Measurements from ENCODE around the gene DVL2. TPM values are rescaled to one million over a fixed set of nuclear protein-coding genes. Genes with fewer than 3 reads are reported as not detected.

The DVL2 gene
- polyA plus RNA-seq, 1 donor from 2014 or later: 41.1 TPM

DNA sequence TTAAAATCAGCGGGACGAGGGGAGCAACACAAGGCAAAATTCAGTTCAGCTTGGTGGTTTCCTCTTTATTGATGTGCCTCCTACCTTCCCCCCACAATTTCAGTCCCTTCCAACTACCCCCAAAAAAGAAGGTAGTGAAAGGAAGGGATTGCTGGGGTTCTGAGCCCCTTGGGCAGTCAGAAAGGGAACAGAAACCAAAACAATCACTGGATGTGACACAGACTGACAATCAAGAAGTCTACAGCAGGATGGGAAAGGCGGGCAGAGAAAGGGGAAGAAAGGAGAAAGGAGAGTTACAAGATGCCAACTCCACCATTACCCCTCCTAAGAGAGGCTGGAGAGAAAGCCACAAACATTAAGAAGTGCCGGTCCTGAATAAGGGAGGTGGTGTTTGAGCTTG, 6.1 kb upstream of the DVL2 start:
- no peaks in the 10 kb centered on the region for H4K20me1 ChIP-seq (ENCODE audit: insufficient read depth)
- H3K27me3 ChIP-seq (ENCODE audit: insufficient read depth, low read depth, low read length): no peaks in the 10 kb centered on the region
- peak overlapping the region; percentile 99 for H3K27ac ChIP-seq (ENCODE audit: low read length)
- no peaks in the 10 kb centered on the region for H3K36me3 ChIP-seq (ENCODE audit: insufficient read depth, low read length)
- peak overlapping the region; percentile 99 for H3K9ac ChIP-seq (ENCODE audit: low read length)
- H3K9me3 ChIP-seq (ENCODE audit: low read length): no peaks in the 10 kb centered on the region
- TF ChIP-seq EP300 (conservative IDR thresholded peaks at IDR 0.05; ENCODE audit: poor library complexity, severe bottlenecking) (no peak), SMC3 (conservative IDR thresholded peaks at IDR 0.05; ENCODE audit: poor library complexity) (no peak), EZH2 (IDR thresholded peaks at IDR 0.05; ENCODE audit: borderline replicate concordance, insufficient read depth, low read length, poor library complexity, severe bottlenecking) (no peak), TAF1 (IDR thresholded peaks at IDR 0.05; ENCODE audit: low read depth) (no peak), MXI1 (conservative IDR thresholded peaks at IDR 0.05; ENCODE audit: poor library complexity, severe bottlenecking) (no peak), RAD21 (conservative IDR thresholded peaks at IDR 0.05) (no peak), POLR2AphosphoS5 (IDR thresholded peaks at IDR 0.05) (no peak)
- TF ChIP-seq, protein P1, sequence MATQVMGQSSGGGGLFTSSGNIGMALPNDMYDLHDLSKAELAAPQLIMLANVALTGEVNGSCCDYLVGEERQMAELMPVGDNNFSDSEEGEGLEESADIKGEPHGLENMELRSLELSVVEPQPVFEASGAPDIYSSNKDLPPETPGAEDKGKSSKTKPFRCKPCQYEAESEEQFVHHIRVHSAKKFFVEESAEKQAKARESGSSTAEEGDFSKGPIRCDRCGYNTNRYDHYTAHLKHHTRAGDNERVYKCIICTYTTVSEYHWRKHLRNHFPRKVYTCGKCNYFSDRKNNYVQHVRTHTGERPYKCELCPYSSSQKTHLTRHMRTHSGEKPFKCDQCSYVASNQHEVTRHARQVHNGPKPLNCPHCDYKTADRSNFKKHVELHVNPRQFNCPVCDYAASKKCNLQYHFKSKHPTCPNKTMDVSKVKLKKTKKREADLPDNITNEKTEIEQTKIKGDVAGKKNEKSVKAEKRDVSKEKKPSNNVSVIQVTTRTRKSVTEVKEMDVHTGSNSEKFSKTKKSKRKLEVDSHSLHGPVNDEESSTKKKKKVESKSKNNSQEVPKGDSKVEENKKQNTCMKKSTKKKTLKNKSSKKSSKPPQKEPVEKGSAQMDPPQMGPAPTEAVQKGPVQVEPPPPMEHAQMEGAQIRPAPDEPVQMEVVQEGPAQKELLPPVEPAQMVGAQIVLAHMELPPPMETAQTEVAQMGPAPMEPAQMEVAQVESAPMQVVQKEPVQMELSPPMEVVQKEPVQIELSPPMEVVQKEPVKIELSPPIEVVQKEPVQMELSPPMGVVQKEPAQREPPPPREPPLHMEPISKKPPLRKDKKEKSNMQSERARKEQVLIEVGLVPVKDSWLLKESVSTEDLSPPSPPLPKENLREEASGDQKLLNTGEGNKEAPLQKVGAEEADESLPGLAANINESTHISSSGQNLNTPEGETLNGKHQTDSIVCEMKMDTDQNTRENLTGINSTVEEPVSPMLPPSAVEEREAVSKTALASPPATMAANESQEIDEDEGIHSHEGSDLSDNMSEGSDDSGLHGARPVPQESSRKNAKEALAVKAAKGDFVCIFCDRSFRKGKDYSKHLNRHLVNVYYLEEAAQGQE (IDR thresholded peaks at IDR 0.05; ENCODE audit: borderline replicate concordance): no peak
- TF ChIP-seq, protein P2, sequence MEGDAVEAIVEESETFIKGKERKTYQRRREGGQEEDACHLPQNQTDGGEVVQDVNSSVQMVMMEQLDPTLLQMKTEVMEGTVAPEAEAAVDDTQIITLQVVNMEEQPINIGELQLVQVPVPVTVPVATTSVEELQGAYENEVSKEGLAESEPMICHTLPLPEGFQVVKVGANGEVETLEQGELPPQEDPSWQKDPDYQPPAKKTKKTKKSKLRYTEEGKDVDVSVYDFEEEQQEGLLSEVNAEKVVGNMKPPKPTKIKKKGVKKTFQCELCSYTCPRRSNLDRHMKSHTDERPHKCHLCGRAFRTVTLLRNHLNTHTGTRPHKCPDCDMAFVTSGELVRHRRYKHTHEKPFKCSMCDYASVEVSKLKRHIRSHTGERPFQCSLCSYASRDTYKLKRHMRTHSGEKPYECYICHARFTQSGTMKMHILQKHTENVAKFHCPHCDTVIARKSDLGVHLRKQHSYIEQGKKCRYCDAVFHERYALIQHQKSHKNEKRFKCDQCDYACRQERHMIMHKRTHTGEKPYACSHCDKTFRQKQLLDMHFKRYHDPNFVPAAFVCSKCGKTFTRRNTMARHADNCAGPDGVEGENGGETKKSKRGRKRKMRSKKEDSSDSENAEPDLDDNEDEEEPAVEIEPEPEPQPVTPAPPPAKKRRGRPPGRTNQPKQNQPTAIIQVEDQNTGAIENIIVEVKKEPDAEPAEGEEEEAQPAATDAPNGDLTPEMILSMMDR (IDR thresholded peaks at IDR 0.05; ENCODE audit: poor library complexity, severe bottlenecking): no peak
- H3K9me2 ChIP-seq (ENCODE audit: insufficient read depth, low read length): no peaks in the 10 kb centered on the region
- H3K4me2 ChIP-seq (ENCODE audit: low read length): peak overlapping the region; percentile 99
- peak overlapping the region; percentile 75 for H3K4me3 ChIP-seq (ENCODE audit: low read length)
- H3F3A ChIP-seq (ENCODE audit: insufficient read depth, low read length, poor library complexity, severe bottlenecking): peaks cover 3% of the 10 kb centered on the region
- H2AFZ ChIP-seq (ENCODE audit: low read depth, low read length): no peak overlapping the region
- peaks cover 59% of the 10 kb centered on the region for H3K79me2 ChIP-seq (replicated peaks; ENCODE audit: insufficient read depth, low read length)

GRCh38 chr17:7239091-7240027, 5.0 kb upstream of the DVL2 start, which contains the start of gene PHF23:
Gene PHF23 (minus strand): TSS chr17:7239457. CDS start chr17:7239279, 178 bp downstream.
- Histone ChIP-seq H3K9ac (ENCODE audit: low read length) (peak within 1 kb of the TSS; percentile 99), H3K79me2 (replicated peaks; ENCODE audit: insufficient read depth, low read length) (peaks cover 68% of the 10 kb centered on the region), H3F3A (ENCODE audit: insufficient read depth, low read length, poor library complexity, severe bottlenecking) (peaks cover 3% of the 10 kb centered on the region), H3K4me2 (ENCODE audit: low read length) (peak within 1 kb of the TSS; percentile 99), H3K36me3 (ENCODE audit: insufficient read depth, low read length) (no peaks in the 10 kb centered on the region), H3K9me2 (ENCODE audit: insufficient read depth, low read length) (no peaks in the 10 kb centered on the region), H2AFZ (ENCODE audit: low read depth, low read length) (peak within 1 kb of the TSS; percentile 47), H3K4me3 (ENCODE audit: low read length) (peak within 1 kb of the TSS; percentile 75), H3K27me3 (ENCODE audit: insufficient read depth, low read depth, low read length) (no peaks in the 10 kb centered on the region), H4K20me1 (ENCODE audit: insufficient read depth) (no peaks in the 10 kb centered on the region), H3K27ac (ENCODE audit: low read length) (peak within 1 kb of the TSS; percentile 99), H3K9me3 (ENCODE audit: low read length) (no peaks in the 10 kb centered on the region)
- no peak for TF ChIP-seq EZH2 (IDR thresholded peaks at IDR 0.05; ENCODE audit: borderline replicate concordance, insufficient read depth, low read length, poor library complexity, severe bottlenecking)
- peak; percentile 54 for TF ChIP-seq MXI1 (conservative IDR thresholded peaks at IDR 0.05; ENCODE audit: poor library complexity, severe bottlenecking)
- TF ChIP-seq POLR2AphosphoS5 (IDR thresholded peaks at IDR 0.05): peak; percentile 81
- TF ChIP-seq EP300 (conservative IDR thresholded peaks at IDR 0.05; ENCODE audit: poor library complexity, severe bottlenecking): peak; percentile 52
- peak; percentile 21 for TF ChIP-seq SMC3 (conservative IDR thresholded peaks at IDR 0.05; ENCODE audit: poor library complexity)
- TF ChIP-seq TAF1 (IDR thresholded peaks at IDR 0.05; ENCODE audit: low read depth): peak; percentile 16
